ENCODE measurements around the gene FOXI3. TPM values are rescaled to one million over a fixed set of nuclear protein-coding genes. Genes with fewer than 3 reads are reported as not detected.

FOXI3 gene
- total and polyA plus RNA-seq, 2 donors (not counting 3 experiments of a cell fraction or from before 2014, with no cell fraction given) = not detected

DNA sequence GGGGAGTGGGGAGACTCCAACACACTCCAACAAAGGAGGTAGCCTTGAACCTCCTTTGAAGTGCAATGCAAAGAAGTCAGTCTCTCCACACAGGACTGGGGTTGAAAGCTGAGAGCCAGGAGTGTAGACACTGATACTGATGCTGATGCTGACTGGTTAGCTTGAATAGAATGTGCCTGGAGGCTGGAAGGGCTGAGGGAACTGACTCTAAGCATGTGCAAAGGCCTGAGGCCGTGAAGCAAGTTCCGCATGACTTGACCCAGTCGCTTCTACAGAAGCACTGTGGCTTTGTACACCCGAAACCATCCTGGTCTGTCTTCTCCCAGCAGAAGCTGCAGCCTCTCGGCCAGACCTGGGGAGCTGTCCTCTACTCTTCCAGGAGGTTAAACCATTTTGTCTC is 10.4 kb downstream of the FOXI3 start:
- POLR2A ChIA-PET = no interaction called here

More for the DNA sequence above, 10.4 kb downstream of the FOXI3 start:
- Histone ChIP-seq H3K9me3 (replicated peaks; ENCODE audit: control insufficient read depth, insufficient read depth, low read length) (no peaks in the 10 kb centered on the region), H3K4me3 (replicated peaks in 1 of 3; ENCODE audit: insufficient read depth in 1 of 3, low read depth in 1 of 3, low read length in 3 of 3) (no peak overlapping the region), H4K20me1 (replicated peaks; ENCODE audit: control insufficient read depth, extremely low read depth, insufficient read depth, low read length) (no peaks in the 10 kb centered on the region), H3K27ac (ENCODE audit: insufficient read depth, low read depth, low read length) (no peak overlapping the region), H3K4me1 (ENCODE audit: control insufficient read depth, extremely low read depth, insufficient read depth, low read length) (no peaks in the 10 kb centered on the region), H2AFZ (ENCODE audit: low read depth, low read length) (no peak overlapping the region), H3K9me1 (replicated peaks; ENCODE audit: control insufficient read depth, extremely low read depth, insufficient read depth, low read length) (no peaks in the 10 kb centered on the region), H3K79me2 (ENCODE audit: control insufficient read depth, insufficient read depth, low read length) (no peaks in the 10 kb centered on the region), H3K27me3 (ENCODE audit: control insufficient read depth in 2 of 2, insufficient read depth in 2 of 2, low read length in 2 of 2) (no peaks in the 10 kb centered on the region), H3K36me3 (ENCODE audit: control insufficient read depth in 2 of 2, extremely low read depth in 1 of 2, insufficient read depth in 2 of 2, low read length in 2 of 2) (no peaks in the 10 kb centered on the region), H3K9ac (replicated peaks; ENCODE audit: extremely low read depth, insufficient read depth, low read length) (no peak overlapping the region), H3K4me2 (ENCODE audit: insufficient read depth, low read length) (no peak overlapping the region)
- FAIRE-seq (no peak), DNase-seq (ENCODE audit: low read depth, low spot score) (no peak)
- intact Hi-C loops (cut with micrococcal nuclease) = no loop called here
- no TSS peak for BruUV-seq (replicated peaks)
- CTCF ChIA-PET = no interaction called here
- dilution Hi-C loops (cut with MboI; ENCODE audit: extremely low pct_ligation_motif_present, low sequenced_read_pairs) = no loop called here
- TF ChIP-seq, protein P1, sequence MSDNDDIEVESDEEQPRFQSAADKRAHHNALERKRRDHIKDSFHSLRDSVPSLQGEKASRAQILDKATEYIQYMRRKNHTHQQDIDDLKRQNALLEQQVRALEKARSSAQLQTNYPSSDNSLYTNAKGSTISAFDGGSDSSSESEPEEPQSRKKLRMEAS (IDR thresholded peaks at IDR 0.05; ENCODE audit: insufficient read depth, insufficient read length) = no peak
- TF ChIP-seq FOS (IDR thresholded peaks at IDR 0.05; ENCODE audit: borderline replicate concordance, insufficient read depth, low read length) = no peak
- TF ChIP-seq, protein P2, sequence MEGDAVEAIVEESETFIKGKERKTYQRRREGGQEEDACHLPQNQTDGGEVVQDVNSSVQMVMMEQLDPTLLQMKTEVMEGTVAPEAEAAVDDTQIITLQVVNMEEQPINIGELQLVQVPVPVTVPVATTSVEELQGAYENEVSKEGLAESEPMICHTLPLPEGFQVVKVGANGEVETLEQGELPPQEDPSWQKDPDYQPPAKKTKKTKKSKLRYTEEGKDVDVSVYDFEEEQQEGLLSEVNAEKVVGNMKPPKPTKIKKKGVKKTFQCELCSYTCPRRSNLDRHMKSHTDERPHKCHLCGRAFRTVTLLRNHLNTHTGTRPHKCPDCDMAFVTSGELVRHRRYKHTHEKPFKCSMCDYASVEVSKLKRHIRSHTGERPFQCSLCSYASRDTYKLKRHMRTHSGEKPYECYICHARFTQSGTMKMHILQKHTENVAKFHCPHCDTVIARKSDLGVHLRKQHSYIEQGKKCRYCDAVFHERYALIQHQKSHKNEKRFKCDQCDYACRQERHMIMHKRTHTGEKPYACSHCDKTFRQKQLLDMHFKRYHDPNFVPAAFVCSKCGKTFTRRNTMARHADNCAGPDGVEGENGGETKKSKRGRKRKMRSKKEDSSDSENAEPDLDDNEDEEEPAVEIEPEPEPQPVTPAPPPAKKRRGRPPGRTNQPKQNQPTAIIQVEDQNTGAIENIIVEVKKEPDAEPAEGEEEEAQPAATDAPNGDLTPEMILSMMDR (IDR thresholded peaks at IDR 0.05; ENCODE audit: extremely low read depth in 1 of 2, insufficient read depth in 1 of 2, low read depth in 1 of 2, low read length in 2 of 2) = no peak
- TF ChIP-seq POLR2A (IDR thresholded peaks at IDR 0.05; ENCODE audit: low read depth, low read length) = no peak
- TF ChIP-seq POLR2AphosphoS5 (IDR thresholded peaks at IDR 0.05; ENCODE audit: insufficient read depth, low read depth, low read length) = no peak
- TF ChIP-seq MYC (IDR thresholded peaks at IDR 0.05; ENCODE audit: low read depth, low read length) = no peak
- TF ChIP-seq GATA2 (IDR thresholded peaks at IDR 0.05; ENCODE audit: insufficient read depth, insufficient read length, low read depth, low read length) = no peak
- TF ChIP-seq JUN (IDR thresholded peaks at IDR 0.05; ENCODE audit: borderline replicate concordance, insufficient read depth, insufficient read length, low read depth) = no peak
- no peak for TF ChIP-seq EZH2 (IDR thresholded peaks at IDR 0.05; ENCODE audit: borderline replicate concordance, low read depth, low read length, severe bottlenecking)

Measured in endothelial cell of umbilical vein (primary cell).